SK-N-MC (cell line): ENCODE data around the gene TMCC2.

Experiments
- EZH2 ChIP-seq: fragments of 200-600 bp; sonication (generic); IDR thresholded peaks from one replicate; pipeline ENCODE4 v1.6.1; 2017; ENCODE audit warnings: antibody characterized with exemption
- FOXP2 ChIP-seq: optimal IDR thresholded peaks from 2 replicates; pipeline ENCODE3; 2011; ENCODE audit warnings: mild to moderate bottlenecking, moderate library complexity; ENCODE audit not compliant: insufficient read depth; ENCODE audit errors: extremely low read length, control extremely low read depth
- POLR2AphosphoS5 ChIP-seq: IDR thresholded peaks from 2 replicates; pipeline ENCODE4 v1.6.1; 2012; ENCODE audit warnings: mild to moderate bottlenecking, low read depth, low read length, borderline replicate concordance

DNA sequence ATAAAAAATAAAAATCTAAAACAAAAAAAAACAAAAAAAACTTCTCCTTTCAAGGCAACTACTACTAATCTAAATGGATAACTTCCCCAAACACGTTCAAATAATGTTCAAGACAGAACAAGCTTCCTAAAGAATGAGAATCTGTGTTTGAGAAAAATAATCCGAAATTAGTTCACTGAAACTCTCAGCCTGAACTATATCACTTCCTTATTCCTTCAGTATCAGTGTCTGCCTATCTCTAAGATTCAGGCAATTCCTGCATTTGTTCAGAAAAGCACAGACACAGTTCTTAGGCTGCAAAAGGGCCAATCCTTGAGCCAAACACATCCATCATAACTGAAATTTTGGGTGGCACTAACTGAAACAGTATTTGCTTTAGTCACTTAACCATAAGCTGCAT is 38.6 kb upstream of the TMCC2 start:
- no peak for TF ChIP-seq POLR2AphosphoS5
- no peak for TF ChIP-seq EZH2
- no peak for TF ChIP-seq FOXP2
